ENCODE data around the gene TFDP1.

DNA sequence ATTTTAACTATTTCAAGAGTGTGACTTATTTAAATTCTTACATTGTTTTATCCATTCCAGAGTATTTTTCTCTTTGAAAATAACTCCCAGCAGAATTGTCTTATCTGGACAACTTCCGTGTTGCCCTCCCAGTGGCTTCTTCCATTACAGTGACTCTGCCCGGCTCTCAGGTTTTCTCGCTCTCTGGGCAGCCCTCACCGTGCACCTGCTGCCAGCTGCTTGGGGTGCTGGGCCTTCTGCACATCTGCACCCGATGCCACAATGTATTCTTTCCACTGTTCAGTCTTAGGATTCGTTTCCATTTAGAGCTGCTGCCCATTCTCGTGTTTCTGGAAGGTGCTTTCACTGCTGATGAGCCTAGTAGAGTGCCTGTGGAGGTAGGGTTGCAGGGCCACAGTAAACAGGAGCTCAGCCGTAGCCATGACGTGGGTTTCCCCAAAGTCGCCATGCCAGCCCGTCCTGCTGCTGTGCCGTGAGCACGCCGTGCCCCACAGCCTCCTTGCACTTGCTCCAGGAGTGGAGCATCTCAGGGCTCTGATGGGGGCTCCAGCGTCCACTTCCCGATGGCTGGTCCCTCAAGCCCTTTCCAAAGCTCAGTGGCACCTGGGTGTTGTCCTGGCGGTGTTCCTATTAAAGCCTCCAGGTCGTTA is 48.0 kb upstream of the TFDP1 start:
- TF ChIP-seq, protein P1, sequence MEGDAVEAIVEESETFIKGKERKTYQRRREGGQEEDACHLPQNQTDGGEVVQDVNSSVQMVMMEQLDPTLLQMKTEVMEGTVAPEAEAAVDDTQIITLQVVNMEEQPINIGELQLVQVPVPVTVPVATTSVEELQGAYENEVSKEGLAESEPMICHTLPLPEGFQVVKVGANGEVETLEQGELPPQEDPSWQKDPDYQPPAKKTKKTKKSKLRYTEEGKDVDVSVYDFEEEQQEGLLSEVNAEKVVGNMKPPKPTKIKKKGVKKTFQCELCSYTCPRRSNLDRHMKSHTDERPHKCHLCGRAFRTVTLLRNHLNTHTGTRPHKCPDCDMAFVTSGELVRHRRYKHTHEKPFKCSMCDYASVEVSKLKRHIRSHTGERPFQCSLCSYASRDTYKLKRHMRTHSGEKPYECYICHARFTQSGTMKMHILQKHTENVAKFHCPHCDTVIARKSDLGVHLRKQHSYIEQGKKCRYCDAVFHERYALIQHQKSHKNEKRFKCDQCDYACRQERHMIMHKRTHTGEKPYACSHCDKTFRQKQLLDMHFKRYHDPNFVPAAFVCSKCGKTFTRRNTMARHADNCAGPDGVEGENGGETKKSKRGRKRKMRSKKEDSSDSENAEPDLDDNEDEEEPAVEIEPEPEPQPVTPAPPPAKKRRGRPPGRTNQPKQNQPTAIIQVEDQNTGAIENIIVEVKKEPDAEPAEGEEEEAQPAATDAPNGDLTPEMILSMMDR (IDR thresholded peaks at IDR 0.05): no peak
- no peak for TF ChIP-seq POLR2A (IDR thresholded peaks at IDR 0.05)
